Stimulated activated CD8-positive, alpha-beta memory T cell treated with anti-CD3 and anti-CD28 coated beads, Interleukin-15, amount 100 ng/mL, for 1 hour (primary cell): Measurements from ENCODE around the gene RICTOR.

Source experiments
- DNase-seq: peaks from one replicate; pipeline ENCODE4 v3.0.0-alpha.2; 2020; ENCODE audit warnings: low read depth

Gene RICTOR

GRCh38 chr5:39092581-39093351 lies 18.6 kb upstream of the RICTOR start:
- no peak for DNase-seq

- DNase-seq: no peak
Measured at GRCh38 chr5:39091940-39092580, 17.9 kb upstream of the RICTOR start.

GRCh38 chr5:39083968-39084367 lies 9.8 kb upstream of the RICTOR start:
- no peak for DNase-seq

- no peak for DNase-seq
Measured at GRCh38 chr5:39082995-39083394, 8.8 kb upstream of the RICTOR start.

GRCh38 chr5:39080597-39081204 lies 6.5 kb upstream of the RICTOR start:
- DNase-seq: no peak

- no peak for DNase-seq
Measured at GRCh38 chr5:39080168-39080567, 6.0 kb upstream of the RICTOR start.

- no peak for DNase-seq
Measured at GRCh38 chr5:39079147-39079546, 4.9 kb upstream of the RICTOR start.

- DNase-seq: no peak
Measured at GRCh38 chr5:39076757-39077728, 2.8 kb upstream of the RICTOR start.

GRCh38 chr5:39076101-39076756 lies 2.0 kb upstream of the RICTOR start:
- no peak for DNase-seq

- no peak for DNase-seq
Measured at GRCh38 chr5:39073767-39074016, 507 bp downstream of the RICTOR start.

- DNase-seq: peak; percentile 14
Measured at GRCh38 chr5:39072925-39073766, 1.1 kb downstream of the RICTOR start.

GRCh38 chr5:39068099-39068498 lies 6.1 kb downstream of the RICTOR start:
- DNase-seq: no peak

- no peak for DNase-seq
Measured at GRCh38 chr5:39064450-39064849, 9.7 kb downstream of the RICTOR start.

GRCh38 chr5:39063037-39063436 lies 11.2 kb downstream of the RICTOR start:
- no peak for DNase-seq

- no peak for DNase-seq
Measured at GRCh38 chr5:39062530-39062929, 11.7 kb downstream of the RICTOR start.

GRCh38 chr5:39062104-39062503 lies 12.1 kb downstream of the RICTOR start:
- DNase-seq: no peak

- no peak for DNase-seq
Measured at GRCh38 chr5:39059064-39059463, 15.1 kb downstream of the RICTOR start.

- DNase-seq: no peak
Measured at GRCh38 chr5:39058178-39058921, 15.8 kb downstream of the RICTOR start.

GRCh38 chr5:39057734-39058133 lies 16.5 kb downstream of the RICTOR start:
- DNase-seq: no peak

- no peak for DNase-seq
Measured at GRCh38 chr5:39055768-39056398, 18.3 kb downstream of the RICTOR start.
